ENCODE measurements around the gene RAD51B.

Gene RAD51B

GRCh38 chr14:68575426-68575825 is 755.8 kb downstream of the RAD51B start:
- DNase-seq (ENCODE audit: low read depth): no peak
- TF ChIP-seq CTCF (IDR thresholded peaks at IDR 0.05; ENCODE audit: insufficient read depth, low read depth, low read length, missing control alignments): no peak

GRCh38 chr14:68576031-68576430 is 756.5 kb downstream of the RAD51B start:
- no peak overlapping the region for H3K4me3 ChIP-seq (ENCODE audit: low read depth, low read length)
- no peak for TF ChIP-seq CTCF (IDR thresholded peaks at IDR 0.05; ENCODE audit: insufficient read depth, low read depth, low read length, missing control alignments)
- DNase-seq (ENCODE audit: low read depth): no peak

More at GRCh38 chr14:68575426-68575825, 755.8 kb downstream of the RAD51B start:
- H3K4me3 ChIP-seq (ENCODE audit: low read depth, low read length): no peak overlapping the region

- no peak overlapping the region for H3K4me3 ChIP-seq (ENCODE audit: low read depth, low read length)
- DNase-seq (ENCODE audit: low read depth): no peak
- TF ChIP-seq CTCF (IDR thresholded peaks at IDR 0.05; ENCODE audit: insufficient read depth, low read depth, low read length, missing control alignments): no peak
Measured at GRCh38 chr14:68576496-68577244, 757.1 kb downstream of the RAD51B start.

- H3K4me3 ChIP-seq (ENCODE audit: low read depth, low read length): no peak overlapping the region
- no peak for TF ChIP-seq CTCF (IDR thresholded peaks at IDR 0.05; ENCODE audit: insufficient read depth, low read depth, low read length, missing control alignments)
- no peak for DNase-seq (ENCODE audit: low read depth)
Measured at GRCh38 chr14:68577802-68578541, 758.4 kb downstream of the RAD51B start.

GRCh38 chr14:68578597-68578996 is 759.0 kb downstream of the RAD51B start:
- DNase-seq (ENCODE audit: low read depth): no peak
- no peak overlapping the region for H3K4me3 ChIP-seq (ENCODE audit: low read depth, low read length)
- TF ChIP-seq CTCF (IDR thresholded peaks at IDR 0.05; ENCODE audit: insufficient read depth, low read depth, low read length, missing control alignments): no peak

GRCh38 chr14:68580096-68580645 is 760.6 kb downstream of the RAD51B start:
- DNase-seq (ENCODE audit: low read depth): no peak
- TF ChIP-seq CTCF (IDR thresholded peaks at IDR 0.05; ENCODE audit: insufficient read depth, low read depth, low read length, missing control alignments): no peak
- H3K4me3 ChIP-seq (ENCODE audit: low read depth, low read length): no peak overlapping the region

Data from GM12865 (cell line).